K562 (cell line): ENCODE data around the gene FIS1. TPM values are rescaled to one million over a fixed set of nuclear protein-coding genes. Genes with fewer than 3 reads are reported as not detected.
"Not testable (repeated sequence)": the region's sequence is repeated elsewhere in the genome, so short reads cannot be mapped to it uniquely, and the experiment has no call there.

Experiments used
- ATAC-seq: fragments of 200-7000 bp; cut with Tn5 transposase; 3 replicates; pipeline ENCODE4 v1.9.1; 2020; ENCODE audit warnings: moderate library complexity
- BruUV-seq: library from RNA; stranded (reverse); fragments of 400-500 nt; replicated peaks from 2 replicates; lab custom pipeline; 2021; lab: Mats Ljungman, UMichigan
- CTCF ChIA-PET: fragments of 300-600 bp; formaldehyde crosslinking; extraction: SDS; loops from one replicate; lab custom pipeline; 2021; ENCODE audit warnings: low intra/inter-chr PET ratio; lab: Yijun Ruan, JAX
- POLR2A ChIA-PET: fragments of 300-600, 350-650 bp; sonication (Branson Sonifier 250); formaldehyde crosslinking; extraction: SDS; loops from one replicate; lab custom pipeline; 2021; ENCODE audit warnings: antibody characterized with exemption, inconsistent platforms; lab: Yijun Ruan, JAX
- DNase-seq, 4 experiments: peaks; one replicate each; pipeline versions ENCODE4 v3.0.0 to v3.0.0-alpha.2; 2011 to 2018; ENCODE audit warnings: low spot score in 3 of 4, mixed read lengths in 3 of 4; ENCODE audit errors: extremely low read depth in 1 of 4
- FAIRE-seq: peaks from 2 replicates; lab custom pipeline; 2011; peaks lifted over from hg19 to GRCh38; lab: Jason Lieb, UNC
- H2AFZ ChIP-seq: 2 replicates; pipeline ENCODE4 v1.6.0; 2011; ENCODE audit warnings: low read depth, low read length, control low read depth, inconsistent platforms
- H3K27ac ChIP-seq: fragments of 200-600 bp; 3 replicates; pipeline ENCODE4 v1.8.0; 2011; ENCODE audit warnings: low read depth, mild to moderate bottlenecking, control low read depth, inconsistent platforms, low read length, moderate library complexity, mixed read lengths; ENCODE audit errors: extremely low read depth
- H3K27me3 ChIP-seq, 2 experiments: fragments of 300-600 bp in 1 of 2; 2 replicates in 1 of 2; 3 replicates in 1 of 2; pipeline versions ENCODE4 v1.6.0 to v1.8.0; 2011; ENCODE audit warnings: inconsistent platforms in 2 of 2, low read length in 2 of 2, mild to moderate bottlenecking in 1 of 2, mixed read lengths in 1 of 2, moderate library complexity in 1 of 2; ENCODE audit not compliant: control insufficient read depth in 2 of 2, insufficient read depth in 2 of 2
- H3K36me3 ChIP-seq: fragments of 300-600 bp; 3 replicates; pipeline ENCODE4 v1.8.0; 2011; ENCODE audit warnings: mild to moderate bottlenecking, low read length, inconsistent platforms; ENCODE audit not compliant: control insufficient read depth, insufficient read depth
- H3K4me1 ChIP-seq, 2 experiments: fragments of 200-600 bp in 1 of 2; replicated peaks in 1 of 2; 2 replicates in 1 of 2; 3 replicates in 1 of 2; pipeline versions ENCODE4 v1.5.1 to v1.8.0; 2011; ENCODE audit warnings: inconsistent platforms in 2 of 2, low read length in 2 of 2, mild to moderate bottlenecking in 1 of 2, mixed read lengths in 1 of 2, moderate library complexity in 1 of 2; ENCODE audit not compliant: control insufficient read depth in 2 of 2, insufficient read depth in 2 of 2
- H3K4me2 ChIP-seq: 2 replicates; pipeline ENCODE4 v1.6.1; 2011; ENCODE audit warnings: low read length, control low read depth, inconsistent platforms, mixed read lengths; ENCODE audit not compliant: insufficient read depth
- H3K4me3 ChIP-seq: fragments of 200-600 bp; sonication (generic), shearing (Covaris generic); 2 replicates; pipeline ENCODE4 v1.5.1; 2016; ENCODE audit warnings: control low read depth, inconsistent platforms
- H3K79me2 ChIP-seq: fragments of 200-600 bp; 3 replicates; pipeline ENCODE4 v1.8.0; 2011; ENCODE audit warnings: low read length, inconsistent platforms; ENCODE audit not compliant: control insufficient read depth, insufficient read depth
- H3K9ac ChIP-seq, 2 experiments: 2 replicates each; pipeline versions ENCODE4 v1.6.0 to v1.6.1; 2011; ENCODE audit warnings: low read depth in 2 of 2, low read length in 2 of 2, control low read depth in 1 of 2, inconsistent platforms in 1 of 2, mild to moderate bottlenecking in 1 of 2, mixed read lengths in 1 of 2; ENCODE audit not compliant: insufficient read depth in 1 of 2
- H3K9me1 ChIP-seq: one replicate; pipeline ENCODE4 v1.6.0; 2011; ENCODE audit warnings: inconsistent platforms, mild to moderate bottlenecking, low read length, moderate library complexity; ENCODE audit not compliant: control insufficient read depth, insufficient read depth
- H3K9me3 ChIP-seq: replicated peaks from 2 replicates; pipeline ENCODE4 v1.5.1; 2011; ENCODE audit warnings: low read depth, low read length, inconsistent platforms; ENCODE audit not compliant: control insufficient read depth, insufficient read depth
- H4K20me1 ChIP-seq: replicated peaks from 2 replicates; pipeline ENCODE4 v1.6.1; 2011; ENCODE audit warnings: low read length, inconsistent platforms, mixed read lengths; ENCODE audit not compliant: control insufficient read depth, insufficient read depth
- BHLHE40 ChIP-seq: IDR thresholded peaks from 2 replicates; pipeline ENCODE4 v1.6.1; 2011; ENCODE audit warnings: low read length, improper control_type of control experiment
- CTCF ChIP-seq, 3 experiments: IDR thresholded peaks in 2 of 3; conservative IDR thresholded peaks in 1 of 3; 2 replicates each; pipeline ENCODE4 v1.5.1; 2011 to 2012; ENCODE audit warnings: low read length in 3 of 3, mild to moderate bottlenecking in 3 of 3, control low read depth in 2 of 3, improper control_type of control experiment in 1 of 3, inconsistent platforms in 1 of 3, low read depth in 1 of 3, mixed read lengths in 1 of 3, moderate library complexity in 1 of 3; ENCODE audit not compliant: insufficient read depth in 2 of 3
- EGR1 ChIP-seq: fragments of 450-650 bp; conservative IDR thresholded peaks from 2 replicates; pipeline ENCODE4 v1.6.1; 2017; ENCODE audit warnings: mild to moderate bottlenecking
- KDM1A ChIP-seq, 2 experiments: fragments of 450-650 bp; IDR thresholded peaks; 2 replicates each; pipeline ENCODE4 v1.6.1; 2016; ENCODE audit warnings: mild to moderate bottlenecking in 2 of 2
- PHF21A ChIP-seq: fragments of 450-650 bp; IDR thresholded peaks from 2 replicates; pipeline ENCODE4 v1.6.1; 2017; ENCODE audit warnings: low read depth, borderline replicate concordance
- RAD21 ChIP-seq, 2 experiments: fragments of 250-450 bp in 1 of 2; fragments of 450-650 bp in 1 of 2; sonication (Bioruptor Pico) in 1 of 2; formaldehyde crosslinking in 1 of 2; IDR thresholded peaks in 1 of 2; conservative IDR thresholded peaks in 1 of 2; 2 replicates each; pipeline versions ENCODE4 v1.4.0 to v1.8.0; 2020 to 2022; ENCODE audit warnings: mild to moderate bottlenecking in 2 of 2, moderate library complexity in 1 of 2
- SMC3 ChIP-seq: conservative IDR thresholded peaks from 2 replicates; pipeline ENCODE4 v1.6.1; 2011; ENCODE audit warnings: low read depth, low read length, improper control_type of control experiment; ENCODE audit not compliant: insufficient read depth
- ZBTB7A ChIP-seq: IDR thresholded peaks from 2 replicates; pipeline ENCODE4 v1.6.1; 2011; ENCODE audit warnings: low read depth, mild to moderate bottlenecking, low read length, moderate library complexity, borderline replicate concordance; ENCODE audit not compliant: control insufficient read depth
- WGBS: fragments of 100-300 bp; shearing (Covaris generic); methylation state at CpG from one replicate; pipeline ENCODE4 v1.1.6; 2016; ENCODE audit warnings: low coverage, mixed read lengths; ENCODE audit not compliant: insufficient coverage; ENCODE audit errors: missing lambda C conversion rate; 5-methylcytosine and 5-hydroxymethylcytosine counted together
- in situ Hi-C: fragments of 300-500 bp; cut with MboI; formaldehyde crosslinking; loops from 4 replicates; pipeline ENCODE4 v1.15.0; 2018; ENCODE audit warnings: inconsistent platforms, mixed read lengths
- intact Hi-C: fragments of 100-400 bp; cut with micrococcal nuclease; formaldehyde crosslinking; loops from 2 replicates; pipeline ENCODE4 v1.14.2; 2022
- polyA plus RNA-seq, 8 experiments: library from polyadenylated mRNA; depleted of rRNA in 4 of 8; stranded (reverse) in 5 of 8; unstranded in 3 of 8; fragments of >200 nt; fragmentation: Nextera tagmentation in 2 of 8; fragmentation: Illumina TruSeq in 1 of 8; extraction: Ambion mirVana in 2 of 8; extraction: Trizol in 1 of 8; gene quantifications; 2 replicates each; pipeline versions ENCODE4 v1.2.1 to v1.2.3, GENCODE V29; 2011 to 2014; ENCODE audit warnings: inconsistent platforms in 1 of 8, missing spikeins in 1 of 8
- total RNA-seq, 7 experiments: library from RNA; depleted of rRNA in 6 of 7; stranded (reverse); fragments of >200 nt in 6 of 7; fragmentation: Illumina TruSeq in 2 of 7; extraction: Trizol in 2 of 7; gene quantifications; 2 replicates each; pipeline versions ENCODE4 v1.2.1 to v1.2.3, GENCODE V29; 2011 to 2021; ENCODE audit warnings: low replicate concordance in 1 of 7

Gene FIS1
- total and polyA plus RNA-seq, 9 of the 15 experiments (the other 6 are each of a cell fraction or from before 2014, with no cell fraction given) = 86.0 to 257 (median 144) TPM

GRCh38 chr7:101290186-101291037, 45.5 kb upstream of the FIS1 start:
- in situ Hi-C loops = loop anchor here (25.0 kb wide), 1 partner anchor 378 kb away; no protein-coding TSS in a partner anchor
- not testable (repeated sequence) for H3K27ac ChIP-seq, H3K4me2 ChIP-seq, H3K79me2 ChIP-seq, H4K20me1 ChIP-seq, H3K9me1 ChIP-seq, H3K36me3 ChIP-seq, H3K4me3 ChIP-seq, H3K9ac ChIP-seq, BruUV-seq, H3K4me1 ChIP-seq, H2AFZ ChIP-seq, H3K9me3 ChIP-seq
- intact Hi-C loops = loop anchor here (1.0 to 5.0 kb wide), 2 partner anchors 146 to 217 kb away; no protein-coding TSS in a partner anchor
- ChIA-PET CTCF (interaction anchor here (0.6 to 1.4 kb wide), 7 partner anchors 120 to 395 kb away, joined by 3 to 15 read pairs (median 3); no protein-coding TSS in a partner anchor), POLR2A (interaction anchor here (0.7 to 1.3 kb wide), 5 partner anchors 11 to 146 kb away, joined by 3 to 5 read pairs (median 3); partner anchors contain the start of gene ZNHIT1)
- TF ChIP-seq EGR1 = 0 out of 2 replicates have a peak, but pooled peaks have one; percentile 8
- TF ChIP-seq SMC3 = 0 out of 2 replicates have a peak, but pooled peaks have one; percentile 30
- peak in 1 of 2 experiments; percentile 43; a peak in 2 of 4 replicates for TF ChIP-seq RAD21 (CRISPR knock-in tag; conservative IDR thresholded peaks at IDR 0.05 in 1 of 2, IDR thresholded peaks at IDR 0.05 in 1 of 2)
- TF ChIP-seq ZBTB7A = 0 out of 2 replicates have a peak, but pooled peaks have one; percentile 26
- TF ChIP-seq PHF21A = 0 out of 2 replicates have a peak, but pooled peaks have one; percentile 47
- TF ChIP-seq CTCF (IDR thresholded peaks at IDR 0.05 in 2 of 3, conservative IDR thresholded peaks at IDR 0.05 in 1 of 3; ENCODE audit: insufficient read depth in 2 of 3, low read depth in 1 of 3, low read length in 3 of 3) = peak; percentile 60 to 81 (median 65)
- TF ChIP-seq KDM1A (IDR thresholded peaks at IDR 0.05) = peak; percentile 47 to 57; a peak in 2 of 4 replicates
- TF ChIP-seq BHLHE40 = peak; percentile 52
- peaks cover 2 to 52% of the 10 kb centered on the region in 2 experiments; a peak in 4 of 5 replicates for H3K27me3 ChIP-seq
- peak in 1 of 4 experiments; percentile 60 for DNase-seq
- FAIRE-seq = peak; percentile 97
- peak; percentile 93 for ATAC-seq
- 7% methylated on average over 15 of the region's 18 CpGs for WGBS

- CTCF ChIA-PET = interaction anchor here (1.4 kb wide), 1 partner anchor 119 kb away, joined by 3 read pairs; no protein-coding TSS in a partner anchor
- DNase-seq, H3K9ac ChIP-seq, H3K4me1 ChIP-seq, H4K20me1 ChIP-seq, H3K9me3 ChIP-seq, H3K4me3 ChIP-seq, ATAC-seq, H2AFZ ChIP-seq, H3K4me2 ChIP-seq, BruUV-seq, FAIRE-seq, H3K79me2 ChIP-seq, POLR2A ChIA-PET, H3K9me1 ChIP-seq, H3K27ac ChIP-seq, H3K36me3 ChIP-seq: not testable (repeated sequence)
- intact Hi-C loops = loop anchor here (1.0 to 10.0 kb wide), 3 partner anchors 145 to 218 kb away; no protein-coding TSS in a partner anchor
- in situ Hi-C loops = loop anchor here (5.0 to 25.0 kb wide), 2 partner anchors 377 to 1307 kb away; no protein-coding TSS in a partner anchor
- 18% methylated on average over 4 of the region's 4 CpGs for WGBS
- peaks cover 2 to 45% of the 10 kb centered on the region in 2 experiments; a peak in 4 of 5 replicates for H3K27me3 ChIP-seq
Observed at GRCh38 chr7:101289687-101290086, 44.8 kb upstream of the FIS1 start.
